PC-3 (cell line): ENCODE data around the gene ADGRL3. TPM values are rescaled to one million over a fixed set of nuclear protein-coding genes. Genes with fewer than 3 reads are reported as not detected.

ENCODE experiments used
- ATAC-seq: fragments of 200-7000 bp; cut with Tn5 transposase; 2 replicates; pipeline ENCODE4 v1.9.1; 2020; ENCODE audit warnings: mild to moderate bottlenecking, moderate library complexity
- Bru-seq: library from RNA; stranded (reverse); fragments of 400-500 nt; gene quantifications from one replicate; lab custom pipeline; 2021; lab: Mats Ljungman, UMichigan
- BruChase-seq, 2 experiments: library from RNA; stranded (reverse); fragments of 400-500 nt; gene quantifications; one replicate each; lab custom pipeline; 2021; lab: Mats Ljungman, UMichigan
- BruUV-seq: library from RNA; stranded (reverse); fragments of 400-500 nt; replicated peaks from 2 replicates; lab custom pipeline; 2021; lab: Mats Ljungman, UMichigan
- CTCF ChIA-PET: fragments of 300-600 bp; sonication (Branson Sonifier 250); formaldehyde crosslinking; loops from one replicate; lab custom pipeline; 2022; ENCODE audit warnings: antibody characterized with exemption; lab: Charles Lee
- POLR2A ChIA-PET: fragments of 300-600 bp; sonication (Branson Sonifier 250); formaldehyde crosslinking; loops from one replicate; lab custom pipeline; 2022; ENCODE audit warnings: antibody characterized with exemption; ENCODE audit not compliant: unreplicated experiment; lab: Charles Lee
- DNase-seq: peaks from one replicate; pipeline ENCODE4 v3.0.0-alpha.2; 2015
- H2AFZ ChIP-seq: fragments of 300-600 bp; sonication (generic); 2 replicates; pipeline ENCODE4 v1.6.0; 2016; ENCODE audit warnings: antibody characterized with exemption, low read length
- H3F3A ChIP-seq: fragments of 300-600 bp; sonication (generic); one replicate; pipeline ENCODE4 v1.6.0; 2017; ENCODE audit warnings: antibody characterized with exemption, low read length, control low read depth, mild to moderate bottlenecking; ENCODE audit not compliant: unreplicated experiment
- H3K27ac ChIP-seq: fragments of 300-600 bp; sonication (generic); 2 replicates; pipeline ENCODE4 v1.5.1; 2016; ENCODE audit warnings: mild to moderate bottlenecking, low read length
- H3K27me3 ChIP-seq: fragments of 300-600 bp; sonication (generic); 2 replicates; pipeline ENCODE4 v1.6.1; 2016; ENCODE audit warnings: low read length, mixed read lengths
- H3K36me3 ChIP-seq: fragments of 300-600 bp; sonication (generic); 2 replicates; pipeline ENCODE4 v1.6.1; 2016; ENCODE audit warnings: low read depth, mixed run types, low read length, mixed read lengths
- H3K4me1 ChIP-seq: fragments of 300-600 bp; sonication (generic); 2 replicates; pipeline ENCODE4 v1.5.1; 2016; ENCODE audit warnings: low read length; ENCODE audit not compliant: insufficient read depth
- H3K4me2 ChIP-seq: fragments of 300-600 bp; sonication (generic); 2 replicates; pipeline ENCODE4 v1.6.0; 2016; ENCODE audit warnings: low read length
- H3K4me3 ChIP-seq: fragments of 300-600 bp; sonication (generic); 2 replicates; pipeline ENCODE4 v1.5.1; 2016; ENCODE audit warnings: mild to moderate bottlenecking, low read length, mixed read lengths
- H3K79me2 ChIP-seq: fragments of 300-600 bp; sonication (generic); 2 replicates; pipeline ENCODE4 v1.6.1; 2017; ENCODE audit warnings: low read length, mixed read lengths
- H3K9ac ChIP-seq: fragments of 300-600 bp; sonication (generic); 2 replicates; pipeline ENCODE4 v1.6.0; 2016; ENCODE audit warnings: mild to moderate bottlenecking, low read length
- H3K9me2 ChIP-seq: fragments of 300-600 bp; sonication (generic); replicated peaks from 2 replicates; pipeline ENCODE4 v1.6.1; 2016; ENCODE audit warnings: mixed run types, low read length, mixed read lengths
- H3K9me3 ChIP-seq: fragments of 300-600 bp; sonication (generic); 2 replicates; pipeline ENCODE4 v1.6.1; 2016; ENCODE audit warnings: low read length, mixed read lengths
- H4K20me1 ChIP-seq: fragments of 300-600 bp; sonication (generic); 2 replicates; pipeline ENCODE4 v1.6.1; 2016; ENCODE audit warnings: low read length, mixed read lengths
- EZH2 ChIP-seq: fragments of 300-600 bp; sonication (generic); IDR thresholded peaks from one replicate; pipeline ENCODE4 v1.6.1; 2017; ENCODE audit warnings: antibody characterized with exemption, mild to moderate bottlenecking, low read length; ENCODE audit not compliant: unreplicated experiment
- EZH2phosphoT487 ChIP-seq: fragments of 300-600 bp; sonication (generic); IDR thresholded peaks from 2 replicates; pipeline ENCODE4 v1.6.1; 2018; ENCODE audit warnings: mild to moderate bottlenecking, antibody characterized with exemption, low read length, borderline replicate concordance
- intact Hi-C: fragments of 100-400 bp; cut with micrococcal nuclease; formaldehyde crosslinking; loops from 2 replicates; pipeline ENCODE4 v1.9.0; 2023
- long read RNA-seq: library from polyadenylated mRNA; unstranded; transcript quantifications from one replicate; pipeline ENCODE4 v2.0.0, GENCODE V29; 2021; ENCODE audit not compliant: unreplicated experiment
- total RNA-seq: library from RNA; depleted of rRNA; stranded (reverse); fragments of >200 nt; gene quantifications from 2 replicates; pipeline ENCODE4 v1.2.3, GENCODE V29; 2014; rRNA removed
- TF ChIP-seq, protein P1 (sequence below): fragments of 300-600 bp; sonication (generic); conservative IDR thresholded peaks from 2 replicates; pipeline ENCODE4 v1.5.1; 2017; ENCODE audit warnings: antibody characterized with exemption, low read depth, mild to moderate bottlenecking, low read length

ADGRL3 gene
- total RNA-seq (0.66 and 0.69 TPM in 2 replicates), Bru-seq, nascent RNA (percentile 17 among the genes with signal in this experiment), BruChase-seq, experiment 1, labeled RNA remaining after a 6-hour chase (percentile 11 among the genes with signal in this experiment), BruChase-seq, experiment 2, labeled RNA remaining after a 2-hour chase (percentile 12 among the genes with signal in this experiment)
- long read RNA-seq, partial matches to known transcripts: 0 of 3 reads
- long read RNA-seq, other reads (novel, unspliced or antisense): 3 of 3 reads

DNA sequence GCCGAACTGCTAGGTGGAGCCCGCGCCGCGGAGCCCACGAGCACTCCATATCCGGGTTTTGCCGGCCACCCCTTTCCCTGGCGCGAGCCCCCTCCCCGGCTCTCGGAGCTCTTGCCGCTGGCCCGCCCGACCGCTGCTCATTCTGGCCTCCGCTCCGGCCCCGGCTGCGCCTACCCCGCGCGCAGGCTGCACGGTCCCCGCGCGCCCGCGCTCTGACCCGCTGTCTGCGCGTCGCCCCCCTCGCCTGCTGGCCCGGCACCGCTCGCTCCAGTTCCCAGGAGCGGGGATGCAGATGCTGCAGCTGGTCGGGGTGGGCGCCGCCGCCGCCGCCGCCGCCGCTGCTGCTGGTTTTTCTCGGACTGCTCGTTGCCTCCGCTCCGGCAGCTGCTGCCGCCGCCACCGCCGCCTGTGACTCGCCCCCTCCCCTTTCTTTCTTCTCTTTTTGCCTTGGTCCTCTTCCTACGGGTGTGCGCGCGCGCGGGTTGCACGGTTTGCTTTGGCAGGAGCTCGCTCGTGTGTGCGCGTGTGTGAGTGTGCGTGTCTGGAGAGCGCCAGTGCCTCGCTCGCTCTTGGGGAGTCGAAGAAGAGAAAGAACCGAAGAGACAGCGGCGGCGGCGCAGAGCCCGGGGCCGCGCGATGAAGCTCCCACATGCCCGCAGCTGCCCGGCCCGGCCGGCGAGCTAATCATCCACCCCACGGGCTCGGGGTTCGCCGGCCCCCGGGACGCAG, at the start of gene ADGRL3:
Gene ADGRL3, plus strand, starts transcription at position 140 of the 729 bp plus-strand sequence.
- Histone ChIP-seq H4K20me1 (no peaks in the 10 kb centered on the region), H3F3A (no peaks in the 10 kb centered on the region), H2AFZ (peak within 1 kb of the TSS; percentile 80), H3K36me3 (no peaks in the 10 kb centered on the region), H3K27me3 (peaks cover 20% of the 10 kb centered on the region), H3K79me2 (no peaks in the 10 kb centered on the region), H3K4me2 (peak within 1 kb of the TSS; percentile 90), H3K9ac (no peak within 1 kb of the TSS), H3K4me3 (peak within 1 kb of the TSS; percentile 65), H3K9me3 (no peaks in the 10 kb centered on the region), H3K4me1 (peaks cover 26% of the 10 kb centered on the region), H3K27ac (no peak within 1 kb of the TSS), H3K9me2 (no peaks in the 10 kb centered on the region)
- CTCF ChIA-PET: no interaction called here
- DNase-seq: no peak
- TF ChIP-seq EZH2phosphoT487 (no peak), EZH2 (no peak)
- TF ChIP-seq, protein P1, sequence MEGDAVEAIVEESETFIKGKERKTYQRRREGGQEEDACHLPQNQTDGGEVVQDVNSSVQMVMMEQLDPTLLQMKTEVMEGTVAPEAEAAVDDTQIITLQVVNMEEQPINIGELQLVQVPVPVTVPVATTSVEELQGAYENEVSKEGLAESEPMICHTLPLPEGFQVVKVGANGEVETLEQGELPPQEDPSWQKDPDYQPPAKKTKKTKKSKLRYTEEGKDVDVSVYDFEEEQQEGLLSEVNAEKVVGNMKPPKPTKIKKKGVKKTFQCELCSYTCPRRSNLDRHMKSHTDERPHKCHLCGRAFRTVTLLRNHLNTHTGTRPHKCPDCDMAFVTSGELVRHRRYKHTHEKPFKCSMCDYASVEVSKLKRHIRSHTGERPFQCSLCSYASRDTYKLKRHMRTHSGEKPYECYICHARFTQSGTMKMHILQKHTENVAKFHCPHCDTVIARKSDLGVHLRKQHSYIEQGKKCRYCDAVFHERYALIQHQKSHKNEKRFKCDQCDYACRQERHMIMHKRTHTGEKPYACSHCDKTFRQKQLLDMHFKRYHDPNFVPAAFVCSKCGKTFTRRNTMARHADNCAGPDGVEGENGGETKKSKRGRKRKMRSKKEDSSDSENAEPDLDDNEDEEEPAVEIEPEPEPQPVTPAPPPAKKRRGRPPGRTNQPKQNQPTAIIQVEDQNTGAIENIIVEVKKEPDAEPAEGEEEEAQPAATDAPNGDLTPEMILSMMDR: no peak
- POLR2A ChIA-PET: interaction anchor here (0.6 kb wide), 1 partner anchor 926 kb away, joined by 4 read pairs; no protein-coding TSS in a partner anchor
- no TSS peak for BruUV-seq
- no peak for ATAC-seq
- intact Hi-C loops: loop anchor here (5.0 kb wide), 2 partner anchors 77 to 262 kb away; no protein-coding TSS in a partner anchor

DNA sequence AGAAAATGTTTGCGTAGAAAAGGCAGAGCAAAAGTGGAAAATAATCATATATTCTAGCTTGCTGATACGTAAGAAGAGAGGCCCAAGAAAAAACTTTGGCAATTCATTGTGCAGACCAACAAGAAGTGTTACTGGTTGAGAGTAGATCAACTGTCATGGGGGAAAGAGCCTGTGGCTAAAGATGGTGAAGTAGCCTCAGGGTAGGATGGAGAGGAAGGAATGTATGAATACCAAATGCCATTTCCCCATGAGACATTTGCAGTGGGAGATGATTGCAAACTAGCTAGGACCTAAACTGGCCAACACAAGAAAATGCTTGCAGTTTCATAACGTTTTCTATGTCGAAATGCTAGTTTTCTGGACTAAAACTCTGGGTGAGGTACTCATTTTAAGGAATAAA, 47.7 kb upstream of the ADGRL3 start:
- Histone ChIP-seq H2AFZ (no peak overlapping the region), H3F3A (no peaks in the 10 kb centered on the region), H3K36me3 (no peaks in the 10 kb centered on the region), H3K9me3 (no peaks in the 10 kb centered on the region), H4K20me1 (no peaks in the 10 kb centered on the region), H3K79me2 (no peaks in the 10 kb centered on the region), H3K9ac (no peak overlapping the region), H3K4me1 (no peaks in the 10 kb centered on the region), H3K9me2 (no peaks in the 10 kb centered on the region), H3K27ac (no peak overlapping the region), H3K4me2 (no peak overlapping the region), H3K4me3 (no peak overlapping the region), H3K27me3 (no peaks in the 10 kb centered on the region)
- no TSS peak for BruUV-seq
- ATAC-seq (no peak), DNase-seq (no peak)
- POLR2A ChIA-PET: no interaction called here
- TF ChIP-seq EZH2 (no peak), EZH2phosphoT487 (no peak)
- TF ChIP-seq, protein P1: no peak
- intact Hi-C loops: no loop called here
- CTCF ChIA-PET: no interaction called here
